ENCODE data around the gene CD3D. TPM values are rescaled to one million over a fixed set of nuclear protein-coding genes. Genes with fewer than 3 reads are reported as not detected.

Gene CD3D
- total and polyA plus RNA-seq, 2 donors (not counting 3 experiments of a cell fraction or from before 2014, with no cell fraction given): not detected

DNA sequence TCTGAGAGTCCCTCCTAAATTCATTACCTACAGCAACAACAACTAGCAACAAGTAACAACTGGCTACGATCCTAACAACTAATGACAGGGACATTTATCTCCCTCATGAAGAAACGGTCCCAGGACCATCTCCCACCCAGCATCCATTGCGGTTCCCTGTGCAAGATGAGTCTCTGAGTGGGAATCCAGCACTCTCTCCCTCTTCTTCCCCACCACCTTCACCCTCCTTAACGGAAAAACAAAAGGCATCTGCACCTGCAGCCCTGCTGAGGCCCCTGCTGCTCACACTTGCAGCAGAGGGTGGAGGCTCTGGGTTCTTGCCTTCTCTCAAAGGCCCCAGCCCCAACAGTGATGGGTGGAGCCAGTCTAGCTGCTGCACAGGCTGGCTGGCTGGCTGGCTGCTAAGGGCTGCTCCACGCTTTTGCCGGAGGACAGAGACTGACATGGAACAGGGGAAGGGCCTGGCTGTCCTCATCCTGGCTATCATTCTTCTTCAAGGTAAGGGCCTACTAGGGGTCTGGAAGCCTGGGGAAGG is 1.5 kb upstream of the CD3D start, which contains the start of gene CD3G:
Gene CD3G (plus strand): TSS at position 364 of the 535 bp plus-strand sequence. CDS start 80 bp downstream, at position 444.
- FAIRE-seq (no peak), DNase-seq (ENCODE audit: low read depth, low spot score) (no peak)
- Histone ChIP-seq H4K20me1 (replicated peaks; ENCODE audit: control insufficient read depth, extremely low read depth, insufficient read depth, low read length) (no peaks in the 10 kb centered on the region), H3K4me3 (replicated peaks in 1 of 3; ENCODE audit: insufficient read depth in 1 of 3, low read depth in 1 of 3, low read length in 3 of 3) (no peak within 1 kb of the TSS), H3K79me2 (ENCODE audit: control insufficient read depth, insufficient read depth, low read length) (no peaks in the 10 kb centered on the region), H3K4me1 (ENCODE audit: control insufficient read depth, extremely low read depth, insufficient read depth, low read length) (no peaks in the 10 kb centered on the region), H3K9me1 (replicated peaks; ENCODE audit: control insufficient read depth, extremely low read depth, insufficient read depth, low read length) (no peaks in the 10 kb centered on the region), H3K9me3 (replicated peaks; ENCODE audit: control insufficient read depth, insufficient read depth, low read length) (no peaks in the 10 kb centered on the region), H3K9ac (replicated peaks; ENCODE audit: extremely low read depth, insufficient read depth, low read length) (no peak within 1 kb of the TSS), H3K4me2 (ENCODE audit: insufficient read depth, low read length) (no peak within 1 kb of the TSS), H2AFZ (ENCODE audit: low read depth, low read length) (no peak within 1 kb of the TSS), H3K36me3 (ENCODE audit: control insufficient read depth in 2 of 2, extremely low read depth in 1 of 2, insufficient read depth in 2 of 2, low read length in 2 of 2) (no peaks in the 10 kb centered on the region), H3K27me3 (ENCODE audit: control insufficient read depth in 2 of 2, insufficient read depth in 2 of 2, low read length in 2 of 2) (peaks cover 9 to 25% of the 10 kb centered on the region in 2 experiments), H3K27ac (ENCODE audit: insufficient read depth, low read depth, low read length) (no peak within 1 kb of the TSS)
- CTCF ChIA-PET: interaction anchor here (0.7 kb wide), 1 partner anchor 145 kb away, joined by 3 read pairs; no protein-coding TSS in a partner anchor
- intact Hi-C loops (cut with micrococcal nuclease) (no loop called here), dilution Hi-C loops (cut with MboI; ENCODE audit: extremely low pct_ligation_motif_present, low sequenced_read_pairs) (no loop called here)
- BruUV-seq (replicated peaks): no TSS peak
- TF ChIP-seq JUN (IDR thresholded peaks at IDR 0.05; ENCODE audit: borderline replicate concordance, insufficient read depth, insufficient read length, low read depth): no peak
- TF ChIP-seq, protein P1, sequence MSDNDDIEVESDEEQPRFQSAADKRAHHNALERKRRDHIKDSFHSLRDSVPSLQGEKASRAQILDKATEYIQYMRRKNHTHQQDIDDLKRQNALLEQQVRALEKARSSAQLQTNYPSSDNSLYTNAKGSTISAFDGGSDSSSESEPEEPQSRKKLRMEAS (IDR thresholded peaks at IDR 0.05; ENCODE audit: insufficient read depth, insufficient read length): no peak
- TF ChIP-seq GATA2 (IDR thresholded peaks at IDR 0.05; ENCODE audit: insufficient read depth, insufficient read length, low read depth, low read length): no peak
- TF ChIP-seq POLR2AphosphoS5 (IDR thresholded peaks at IDR 0.05; ENCODE audit: insufficient read depth, low read depth, low read length): no peak
- TF ChIP-seq, protein P2, sequence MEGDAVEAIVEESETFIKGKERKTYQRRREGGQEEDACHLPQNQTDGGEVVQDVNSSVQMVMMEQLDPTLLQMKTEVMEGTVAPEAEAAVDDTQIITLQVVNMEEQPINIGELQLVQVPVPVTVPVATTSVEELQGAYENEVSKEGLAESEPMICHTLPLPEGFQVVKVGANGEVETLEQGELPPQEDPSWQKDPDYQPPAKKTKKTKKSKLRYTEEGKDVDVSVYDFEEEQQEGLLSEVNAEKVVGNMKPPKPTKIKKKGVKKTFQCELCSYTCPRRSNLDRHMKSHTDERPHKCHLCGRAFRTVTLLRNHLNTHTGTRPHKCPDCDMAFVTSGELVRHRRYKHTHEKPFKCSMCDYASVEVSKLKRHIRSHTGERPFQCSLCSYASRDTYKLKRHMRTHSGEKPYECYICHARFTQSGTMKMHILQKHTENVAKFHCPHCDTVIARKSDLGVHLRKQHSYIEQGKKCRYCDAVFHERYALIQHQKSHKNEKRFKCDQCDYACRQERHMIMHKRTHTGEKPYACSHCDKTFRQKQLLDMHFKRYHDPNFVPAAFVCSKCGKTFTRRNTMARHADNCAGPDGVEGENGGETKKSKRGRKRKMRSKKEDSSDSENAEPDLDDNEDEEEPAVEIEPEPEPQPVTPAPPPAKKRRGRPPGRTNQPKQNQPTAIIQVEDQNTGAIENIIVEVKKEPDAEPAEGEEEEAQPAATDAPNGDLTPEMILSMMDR (IDR thresholded peaks at IDR 0.05; ENCODE audit: extremely low read depth in 1 of 2, insufficient read depth in 1 of 2, low read depth in 1 of 2, low read length in 2 of 2): no peak
- TF ChIP-seq POLR2A (IDR thresholded peaks at IDR 0.05; ENCODE audit: low read depth, low read length): no peak
- TF ChIP-seq EZH2 (IDR thresholded peaks at IDR 0.05; ENCODE audit: borderline replicate concordance, low read depth, low read length, severe bottlenecking): no peak
- no peak for TF ChIP-seq MYC (IDR thresholded peaks at IDR 0.05; ENCODE audit: low read depth, low read length)
- no peak for TF ChIP-seq FOS (IDR thresholded peaks at IDR 0.05; ENCODE audit: borderline replicate concordance, insufficient read depth, low read length)
- POLR2A ChIA-PET: no interaction called here
